ENCODE results near the gene GINM1. TPM values are rescaled to one million over a fixed set of nuclear protein-coding genes. Genes with fewer than 3 reads are reported as not detected.

GINM1 gene
- total and polyA plus RNA-seq, 2 of the 4 experiments (the other 2 are of a cell fraction) = 23.6 to 24.9 TPM

- H3K36me3 ChIP-seq (ENCODE audit: control insufficient read depth, insufficient read depth, low read length) = peaks cover 13% of the 10 kb centered on the region
- H3K9me1 ChIP-seq (ENCODE audit: insufficient read depth, low read length) = no peaks in the 10 kb centered on the region
- ATAC-seq (ENCODE audit: low read depth) (no peak), DNase-seq (no peak)
- in situ Hi-C loops (cut with MboI; ENCODE audit: low sequenced_read_pairs) = no loop called here
- H2BK120ac ChIP-seq (ENCODE audit: low read depth, low read length) = no peak overlapping the region
- H4K5ac ChIP-seq (ENCODE audit: low read depth, low read length) = no peak overlapping the region
- no peak overlapping the region for H2BK15ac ChIP-seq (ENCODE audit: low read depth, low read length)
- H3K4me2 ChIP-seq (ENCODE audit: low read depth, low read length) = no peak overlapping the region
- no peak overlapping the region for H3K4me3 ChIP-seq (ENCODE audit: insufficient read depth, low read depth, low read length)
- no peak overlapping the region for H3K14ac ChIP-seq (replicated peaks; ENCODE audit: low read depth, low read length)
- intact Hi-C loops (cut with micrococcal nuclease) = no loop called here
- no peaks in the 10 kb centered on the region for H4K20me1 ChIP-seq (ENCODE audit: insufficient read depth, low read length)
- H3K18ac ChIP-seq (ENCODE audit: low read depth, low read length) = no peak overlapping the region
- H3K9ac ChIP-seq (ENCODE audit: low read depth, low read length) = no peak overlapping the region
- H2AK5ac ChIP-seq (ENCODE audit: low read depth, low read length) = no peak overlapping the region
- H4K91ac ChIP-seq (ENCODE audit: insufficient read depth, low read depth, low read length) = no peak overlapping the region
- TF ChIP-seq FOS (IDR thresholded peaks at IDR 0.05; ENCODE audit: low read depth, low read length) (no peak), NFE2L2 (IDR thresholded peaks at IDR 0.05; ENCODE audit: low read depth, low read length) (no peak), CHD1 (IDR thresholded peaks at IDR 0.05; ENCODE audit: low read depth, low read length) (no peak), ELK1 (IDR thresholded peaks at IDR 0.05; ENCODE audit: borderline replicate concordance, low read depth, low read length) (no peak), SMC3 (IDR thresholded peaks at IDR 0.05; ENCODE audit: low read depth, low read length) (no peak), POLR2A (IDR thresholded peaks at IDR 0.05; ENCODE audit: low read depth, low read length) (no peak), MXI1 (IDR thresholded peaks at IDR 0.05; ENCODE audit: borderline replicate concordance, low read depth, low read length) (no peak), MAFK (IDR thresholded peaks at IDR 0.05; ENCODE audit: low read depth, low read length) (no peak), BHLHE40 (IDR thresholded peaks at IDR 0.05; ENCODE audit: low read depth, low read length) (no peak), CEBPB (IDR thresholded peaks at IDR 0.05; ENCODE audit: low read depth, low read length) (no peak)
- no peak overlapping the region for H3K27ac ChIP-seq (ENCODE audit: insufficient read depth, low read length)
- POLR2A ChIA-PET (ENCODE audit: unreplicated experiment) = no interaction called here
- H2AFZ ChIP-seq (replicated peaks; ENCODE audit: low read length, poor library complexity) = no peak overlapping the region
- H3K23ac ChIP-seq (ENCODE audit: low read depth, low read length) = no peak overlapping the region
- no peaks in the 10 kb centered on the region for H3K9me3 ChIP-seq (ENCODE audit: control insufficient read depth, insufficient read depth, low read length)
- dilution Hi-C loops (cut with HindIII; ENCODE audit: low sequenced_read_pairs, unreplicated experiment) = no loop called here
- H3K4ac ChIP-seq (ENCODE audit: low read depth, low read length) = no peak overlapping the region
- H3K56ac ChIP-seq (ENCODE audit: extremely low read depth, insufficient read depth, low read length) = no peak overlapping the region
- no peaks in the 10 kb centered on the region for H3K4me1 ChIP-seq (ENCODE audit: control insufficient read depth, insufficient read depth, low read length)
- peaks cover 0 to 4% of the 10 kb centered on the region in 2 experiments; a peak in 3 of 4 replicates for H3K79me1 ChIP-seq (ENCODE audit: low read depth in 1 of 2, low read length in 2 of 2)
- no peak overlapping the region for H2AK9ac ChIP-seq (replicated peaks; ENCODE audit: low read depth, low read length, poor library complexity)
- no peak overlapping the region for H4K8ac ChIP-seq (ENCODE audit: low read depth in 2 of 2, low read length in 2 of 2)
- no peak overlapping the region for H2BK5ac ChIP-seq (ENCODE audit: low read depth, low read length, poor library complexity, severe bottlenecking)
- CTCF ChIA-PET = interaction anchor here (0.6 kb wide), 2 partner anchors 25 to 255 kb away, joined by 3 to 4 read pairs; no protein-coding TSS in a partner anchor
- no TSS peak for BruUV-seq (replicated peaks)
- H2BK20ac ChIP-seq (ENCODE audit: low read depth, low read length) = no peak overlapping the region
- H3K27me3 ChIP-seq (ENCODE audit: control insufficient read depth, insufficient read depth, low read length) = no peaks in the 10 kb centered on the region
Measured at GRCh38 chr6:149627672-149628071, 61.5 kb downstream of the GINM1 start.
